Keratinocyte (primary cell): Measurements from ENCODE around the gene FAM241A. TPM values are rescaled to one million over a fixed set of nuclear protein-coding genes. Genes with fewer than 3 reads are reported as not detected.
A peak's percentile ranks its signal among the peaks of the same experiment; 100 is the strongest.

Experiments used
- DNase-seq: peaks from one replicate; pipeline ENCODE4 v3.0.0-alpha.2; 2011; ENCODE audit warnings: low read depth, missing footprints, low spot score
- FAIRE-seq: peaks from 2 replicates; lab custom pipeline; 2011; peaks lifted over from hg19 to GRCh38; lab: Jason Lieb, UNC
- H2AFZ ChIP-seq: 2 replicates; pipeline ENCODE4 v1.6.0; 2012; ENCODE audit warnings: low read length, control low read depth, inconsistent platforms; ENCODE audit not compliant: control insufficient read depth
- H3K27ac ChIP-seq: 2 replicates; pipeline ENCODE4 v1.5.1; 2011; ENCODE audit warnings: low read length; ENCODE audit not compliant: control insufficient read depth, insufficient read depth
- H3K27me3 ChIP-seq: 3 replicates; pipeline ENCODE4 v1.6.0; 2011; ENCODE audit warnings: low read length; ENCODE audit not compliant: control insufficient read depth, insufficient read depth; ENCODE audit errors: extremely low read depth
- H3K36me3 ChIP-seq, 2 experiments: 2 replicates in 1 of 2; 3 replicates in 1 of 2; pipeline ENCODE4 v1.5.1; 2011; ENCODE audit warnings: low read length in 2 of 2, mild to moderate bottlenecking in 1 of 2; ENCODE audit not compliant: control insufficient read depth in 2 of 2, insufficient read depth in 2 of 2; ENCODE audit errors: extremely low read depth in 1 of 2
- H3K4me1 ChIP-seq: 3 replicates; pipeline ENCODE4 v1.5.1; 2011; ENCODE audit warnings: low read length; ENCODE audit not compliant: control insufficient read depth, insufficient read depth; ENCODE audit errors: extremely low read depth
- H3K4me2 ChIP-seq: 3 replicates; pipeline ENCODE4 v1.6.0; 2011; ENCODE audit warnings: low read depth, low read length; ENCODE audit not compliant: control insufficient read depth, insufficient read depth; ENCODE audit errors: extremely low read depth
- H3K4me3 ChIP-seq, 3 experiments: fragments of 200-600 bp in 1 of 3; sonication (generic) in 1 of 3; 2 replicates in 2 of 3; 3 replicates in 1 of 3; pipeline ENCODE4 v1.5.1; 2011 to 2016; ENCODE audit warnings: low read length in 3 of 3, mild to moderate bottlenecking in 3 of 3, control low read depth in 2 of 3, inconsistent platforms in 1 of 3, low read depth in 1 of 3, mixed read lengths in 1 of 3, mixed run types in 1 of 3, moderate library complexity in 1 of 3; ENCODE audit not compliant: control insufficient read depth in 2 of 3, insufficient read depth in 2 of 3; ENCODE audit errors: extremely low read depth in 1 of 3
- H3K79me2 ChIP-seq: 2 replicates; pipeline ENCODE4 v1.6.0; 2012; ENCODE audit warnings: low read length; ENCODE audit not compliant: control insufficient read depth, insufficient read depth
- H3K9ac ChIP-seq: 3 replicates; pipeline ENCODE4 v1.6.0; 2011; ENCODE audit warnings: low read length; ENCODE audit not compliant: control insufficient read depth, insufficient read depth; ENCODE audit errors: extremely low read depth
- H3K9me1 ChIP-seq: 3 replicates; pipeline ENCODE4 v1.6.0; 2011; ENCODE audit warnings: low read length; ENCODE audit not compliant: control insufficient read depth, insufficient read depth; ENCODE audit errors: extremely low read depth
- H3K9me3 ChIP-seq: 2 replicates; pipeline ENCODE4 v1.5.1; 2012; ENCODE audit warnings: low read depth, low read length; ENCODE audit not compliant: control insufficient read depth
- H4K20me1 ChIP-seq: 3 replicates; pipeline ENCODE4 v1.6.0; 2011; ENCODE audit warnings: low read length; ENCODE audit not compliant: control insufficient read depth, insufficient read depth; ENCODE audit errors: extremely low read depth
- EZH2 ChIP-seq: IDR thresholded peaks from one replicate; pipeline ENCODE4 v1.6.1; 2012; ENCODE audit warnings: inconsistent platforms, mild to moderate bottlenecking, low read length, moderate library complexity
- dilution Hi-C: fragments of 300-500 bp; cut with MboI; formaldehyde crosslinking; loops from one replicate; pipeline ENCODE4 v1.7.0; 2020; ENCODE audit warnings: low sequenced_read_pairs; ENCODE audit not compliant: extremely low pct_ligation_motif_present
- polyA plus RNA-seq, 5 experiments: library from polyadenylated mRNA; depleted of rRNA in 3 of 5; stranded (reverse) in 3 of 5; stranded (forward) in 1 of 5; unstranded in 1 of 5; fragments of >200 nt; gene quantifications; 1 replicate in 1 of 5; 2 replicates in 3 of 5; 3 replicates in 1 of 5; pipeline versions ENCODE4 v1.2.1 to v1.2.3, GENCODE V29; 2011 to 2012; ENCODE audit warnings: missing spikeins in 2 of 5, low read depth in 1 of 5, low replicate concordance in 1 of 5
- TF ChIP-seq, protein P1 (sequence below), 3 experiments: IDR thresholded peaks in 1 of 3; conservative IDR thresholded peaks in 1 of 3; optimal IDR thresholded peaks in 1 of 3; 2 replicates in 2 of 3; 3 replicates in 1 of 3; pipeline versions ENCODE3 to v1.5.1; 2011; ENCODE audit warnings: low read length in 3 of 3, mild to moderate bottlenecking in 3 of 3, moderate library complexity in 2 of 3, control low read depth in 1 of 3, inconsistent platforms in 1 of 3; ENCODE audit not compliant: insufficient read depth in 2 of 3; ENCODE audit errors: extremely low read depth in 1 of 3

Gene FAM241A
- polyA plus RNA-seq, 1 donor (not counting 4 experiments of a cell fraction or from before 2014, with no cell fraction given) = 2.9 TPM

DNA sequence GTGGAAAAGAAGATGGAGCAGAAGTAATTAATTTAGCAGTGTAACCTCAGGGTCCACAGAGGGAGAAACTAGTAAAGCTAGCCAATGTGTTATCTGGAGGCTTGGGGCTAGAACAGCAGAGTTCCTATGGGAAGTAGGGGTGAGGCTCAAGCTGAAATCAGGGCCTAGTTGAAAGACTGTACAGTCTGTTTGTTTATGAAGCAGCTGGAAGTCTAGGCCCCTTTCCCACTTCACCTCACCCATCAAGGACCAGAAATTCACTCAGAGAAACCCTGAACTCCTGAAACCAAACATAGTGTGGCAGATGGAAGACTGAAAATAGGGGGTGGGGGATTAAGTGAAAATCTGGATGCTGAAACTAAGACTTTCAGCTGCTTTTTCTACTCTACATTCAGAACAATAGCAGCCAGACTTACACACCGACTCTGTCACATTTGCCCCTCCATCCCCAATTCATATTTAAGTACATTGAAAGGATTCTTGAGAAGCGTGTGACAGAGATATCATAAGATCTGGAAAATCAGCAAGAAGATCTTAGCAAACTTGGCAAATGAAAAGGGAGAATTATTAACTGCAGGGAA is 32.6 kb upstream of the FAM241A start:
- DNase-seq (no peak), FAIRE-seq (no peak)
- H3K9ac ChIP-seq = no peak overlapping the region
- H3K36me3 ChIP-seq = no peaks in the 10 kb centered on the region
- H3K9me1 ChIP-seq = peaks cover 3% of the 10 kb centered on the region
- no peak overlapping the region for H3K4me3 ChIP-seq
- no peak overlapping the region for H3K4me2 ChIP-seq
- dilution Hi-C loops = no loop called here
- H3K27ac ChIP-seq = no peak overlapping the region
- no peaks in the 10 kb centered on the region for H3K9me3 ChIP-seq
- TF ChIP-seq, protein P1, sequence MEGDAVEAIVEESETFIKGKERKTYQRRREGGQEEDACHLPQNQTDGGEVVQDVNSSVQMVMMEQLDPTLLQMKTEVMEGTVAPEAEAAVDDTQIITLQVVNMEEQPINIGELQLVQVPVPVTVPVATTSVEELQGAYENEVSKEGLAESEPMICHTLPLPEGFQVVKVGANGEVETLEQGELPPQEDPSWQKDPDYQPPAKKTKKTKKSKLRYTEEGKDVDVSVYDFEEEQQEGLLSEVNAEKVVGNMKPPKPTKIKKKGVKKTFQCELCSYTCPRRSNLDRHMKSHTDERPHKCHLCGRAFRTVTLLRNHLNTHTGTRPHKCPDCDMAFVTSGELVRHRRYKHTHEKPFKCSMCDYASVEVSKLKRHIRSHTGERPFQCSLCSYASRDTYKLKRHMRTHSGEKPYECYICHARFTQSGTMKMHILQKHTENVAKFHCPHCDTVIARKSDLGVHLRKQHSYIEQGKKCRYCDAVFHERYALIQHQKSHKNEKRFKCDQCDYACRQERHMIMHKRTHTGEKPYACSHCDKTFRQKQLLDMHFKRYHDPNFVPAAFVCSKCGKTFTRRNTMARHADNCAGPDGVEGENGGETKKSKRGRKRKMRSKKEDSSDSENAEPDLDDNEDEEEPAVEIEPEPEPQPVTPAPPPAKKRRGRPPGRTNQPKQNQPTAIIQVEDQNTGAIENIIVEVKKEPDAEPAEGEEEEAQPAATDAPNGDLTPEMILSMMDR (optimal IDR thresholded peaks at IDR 0.05 in 1 of 3, IDR thresholded peaks at IDR 0.05 in 1 of 3, conservative IDR thresholded peaks at IDR 0.05 in 1 of 3; ENCODE audit: extremely low read depth in 1 of 3, insufficient read depth in 2 of 3, low read length in 3 of 3) = no peak
- no peak for TF ChIP-seq EZH2
- H3K4me1 ChIP-seq = peaks cover 9% of the 10 kb centered on the region
- peak overlapping the region; percentile 41 for H2AFZ ChIP-seq
- no peaks in the 10 kb centered on the region for H4K20me1 ChIP-seq
- no peaks in the 10 kb centered on the region for H3K79me2 ChIP-seq
- no peaks in the 10 kb centered on the region for H3K27me3 ChIP-seq

DNA sequence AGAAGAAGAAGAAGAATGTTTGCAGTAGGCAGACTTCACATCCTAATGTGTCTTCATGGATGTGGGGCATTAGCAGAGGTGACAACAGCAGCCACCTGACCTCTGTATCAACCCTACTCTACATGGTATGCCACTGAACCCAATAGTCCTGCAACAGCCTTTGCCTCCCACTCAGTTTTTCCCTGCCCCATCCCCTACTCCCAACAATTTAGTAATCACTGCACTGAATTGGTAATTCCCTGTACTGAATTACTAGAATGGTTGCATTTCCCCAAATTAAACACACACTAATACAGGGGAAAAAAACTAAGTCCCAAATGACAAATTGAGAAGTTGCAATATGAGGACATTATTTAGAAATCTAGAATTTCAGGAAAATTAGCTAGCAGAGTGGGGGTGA is 31.4 kb upstream of the FAM241A start:
- Histone ChIP-seq H3K27me3 (no peaks in the 10 kb centered on the region), H3K9me1 (peaks cover 3% of the 10 kb centered on the region), H3K4me1 (peaks cover 9% of the 10 kb centered on the region), H3K9me3 (no peaks in the 10 kb centered on the region), H3K4me3 (no peak overlapping the region), H3K79me2 (no peaks in the 10 kb centered on the region), H3K4me2 (no peak overlapping the region), H3K9ac (no peak overlapping the region), H3K36me3 (no peaks in the 10 kb centered on the region), H3K27ac (no peak overlapping the region), H4K20me1 (no peaks in the 10 kb centered on the region), H2AFZ (no peak overlapping the region)
- FAIRE-seq (no peak), DNase-seq (no peak)
- dilution Hi-C loops = no loop called here
- TF ChIP-seq, protein P1 (optimal IDR thresholded peaks at IDR 0.05 in 1 of 3, IDR thresholded peaks at IDR 0.05 in 1 of 3, conservative IDR thresholded peaks at IDR 0.05 in 1 of 3; ENCODE audit: extremely low read depth in 1 of 3, insufficient read depth in 2 of 3, low read length in 3 of 3) = no peak
- no peak for TF ChIP-seq EZH2
